ENCODE results near the gene ASXL2. TPM values are rescaled to one million over a fixed set of nuclear protein-coding genes. Genes with fewer than 3 reads are reported as not detected.

The ASXL2 gene
- total RNA-seq, 1 donor from 2014 or later: 38.4 TPM

GRCh38 chr2:25824718-25825117, 53.6 kb downstream of the ASXL2 start:
- H3K4me3 Mint-ChIP-seq: peak overlapping the region; percentile 6
- ChIA-PET CTCF (interaction anchor here (0.6 to 0.7 kb wide), 2 partner anchors 14 to 27 kb away, joined by 3 read pairs; no protein-coding TSS in a partner anchor), POLR2A (no interaction called here)
- TF ChIP-seq CTCF (IDR thresholded peaks at IDR 0.05): no peak
- H3K27ac Mint-ChIP-seq: no peak overlapping the region
- H3K4me1 Mint-ChIP-seq: peaks cover 43% of the 10 kb centered on the region
- intact Hi-C loops (cut with micrococcal nuclease): no loop called here
- ATAC-seq (ENCODE audit: low read depth) (no peak), DNase-seq (no peak)
- no peaks in the 10 kb centered on the region for H3K9me3 Mint-ChIP-seq
- H3K36me3 Mint-ChIP-seq (ENCODE audit: low read depth): peaks cover 9% of the 10 kb centered on the region
- H3K27me3 Mint-ChIP-seq: no peaks in the 10 kb centered on the region

GRCh38 chr2:25824216-25824615, 54.1 kb downstream of the ASXL2 start:
- no peak overlapping the region for H3K27ac Mint-ChIP-seq
- POLR2A ChIA-PET: no interaction called here

GRCh38 chr2:25822190-25823117, 55.8 kb downstream of the ASXL2 start:
- no peak for TF ChIP-seq CTCF (IDR thresholded peaks at IDR 0.05)
- Mint-ChIP-seq H3K36me3 (ENCODE audit: low read depth) (peaks cover 7% of the 10 kb centered on the region), H3K4me3 (peak overlapping the region; percentile 78), H3K9me3 (no peaks in the 10 kb centered on the region), H3K27ac (peak overlapping the region; percentile 79), H3K4me1 (peaks cover 53% of the 10 kb centered on the region), H3K27me3 (no peaks in the 10 kb centered on the region)
- peak; percentile 91 for ATAC-seq (ENCODE audit: low read depth)
- peak; percentile 47 for DNase-seq
- POLR2A ChIA-PET: no interaction called here
- CTCF ChIA-PET: no interaction called here
- intact Hi-C loops (cut with micrococcal nuclease): no loop called here

More at GRCh38 chr2:25824216-25824615, 54.1 kb downstream of the ASXL2 start:
- Mint-ChIP-seq H3K27me3 (no peaks in the 10 kb centered on the region), H3K4me3 (no peak overlapping the region), H3K9me3 (no peaks in the 10 kb centered on the region), H3K36me3 (ENCODE audit: low read depth) (peaks cover 9% of the 10 kb centered on the region), H3K4me1 (peaks cover 47% of the 10 kb centered on the region)
- ATAC-seq (ENCODE audit: low read depth) (no peak), DNase-seq (no peak)
- CTCF ChIA-PET: interaction anchor here (0.7 kb wide), 1 partner anchor 28 kb away, joined by 3 read pairs; no protein-coding TSS in a partner anchor
- intact Hi-C loops (cut with micrococcal nuclease): no loop called here
- no peak for TF ChIP-seq CTCF (IDR thresholded peaks at IDR 0.05)

- no peak for TF ChIP-seq CTCF (IDR thresholded peaks at IDR 0.05)
- no peaks in the 10 kb centered on the region for H3K27me3 Mint-ChIP-seq
- ChIA-PET POLR2A (no interaction called here), CTCF (no interaction called here)
- H3K27ac Mint-ChIP-seq: peak overlapping the region; percentile 79
- peak overlapping the region; percentile 78 for H3K4me3 Mint-ChIP-seq
- H3K4me1 Mint-ChIP-seq: peaks cover 53% of the 10 kb centered on the region
- H3K36me3 Mint-ChIP-seq (ENCODE audit: low read depth): peaks cover 10% of the 10 kb centered on the region
- intact Hi-C loops (cut with micrococcal nuclease): no loop called here
- DNase-seq: no peak
- H3K9me3 Mint-ChIP-seq: no peaks in the 10 kb centered on the region
- no peak for ATAC-seq (ENCODE audit: low read depth)
Measured at GRCh38 chr2:25821225-25822056, 56.8 kb downstream of the ASXL2 start.

- DNase-seq: no peak
- Mint-ChIP-seq H3K27me3 (no peaks in the 10 kb centered on the region), H3K36me3 (ENCODE audit: low read depth) (peaks cover 16% of the 10 kb centered on the region), H3K4me3 (no peak overlapping the region), H3K27ac (no peak overlapping the region), H3K4me1 (peaks cover 38% of the 10 kb centered on the region), H3K9me3 (no peaks in the 10 kb centered on the region)
- no peak for TF ChIP-seq CTCF (IDR thresholded peaks at IDR 0.05)
- ChIA-PET POLR2A (no interaction called here), CTCF (no interaction called here)
- intact Hi-C loops (cut with micrococcal nuclease): no loop called here
- no peak for ATAC-seq (ENCODE audit: low read depth)
Measured at GRCh38 chr2:25819597-25820039, 58.7 kb downstream of the ASXL2 start.

Data from activated B cell treated with CpG ODN at 0.5 μM for 24 hours (primary cell).